GM19025 (cell line): ENCODE measurements around the gene ZNF280B.
"Not testable (repeated sequence)": the region's sequence is repeated elsewhere in the genome, so short reads cannot be mapped to it uniquely, and the experiment has no call there.

Source experiments
- ATAC-seq: cut with Tn5 transposase; IDR thresholded peaks from one replicate; pipeline ENCODE4 v1.9.1; 2021; ENCODE audit warnings: mild to moderate bottlenecking, low read depth, moderate library complexity; ENCODE audit not compliant: unreplicated experiment

ZNF280B gene

DNA sequence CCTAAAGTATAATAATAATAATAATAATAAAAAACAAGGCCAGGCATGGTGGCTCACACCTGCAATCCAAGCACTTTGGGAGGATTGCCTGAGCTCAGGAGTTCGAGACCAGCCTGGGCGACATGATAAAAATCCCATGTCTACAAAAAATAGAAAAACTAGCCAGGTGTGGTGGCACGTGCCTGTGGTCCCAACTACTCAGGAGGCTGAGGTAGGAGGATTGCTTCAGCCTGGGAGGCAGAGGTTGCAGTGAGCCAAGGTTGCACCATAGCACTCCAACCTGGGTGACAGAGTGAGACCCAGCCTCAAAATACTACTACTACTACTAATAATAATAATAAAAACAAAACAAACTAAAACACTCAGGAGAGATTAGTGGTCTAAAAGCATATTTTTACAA is 27.1 kb upstream of the ZNF280B start:
- ATAC-seq = no peak

- no peak for ATAC-seq
Observed at GRCh38 chr22:22534604-22535415, 26.3 kb upstream of the ZNF280B start.

DNA sequence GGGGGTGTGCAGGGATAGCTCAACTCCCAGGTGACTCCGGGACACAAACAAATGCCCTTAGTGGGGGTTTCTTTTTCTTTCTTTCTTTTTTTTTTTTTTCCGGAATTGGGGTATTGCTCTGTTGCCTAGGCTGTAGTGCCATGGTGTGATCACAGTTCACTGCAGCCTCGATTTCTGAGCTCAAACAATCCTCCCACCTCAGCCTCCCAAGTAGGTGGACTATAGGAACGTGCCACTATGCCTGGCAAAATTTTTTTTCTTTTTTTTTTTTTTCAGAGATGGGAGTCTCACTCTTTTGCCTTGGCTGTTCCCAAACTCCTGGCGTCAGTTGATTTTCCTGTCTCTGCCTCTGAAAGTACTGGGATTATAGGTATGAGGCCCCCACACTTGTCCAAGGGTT is 25.3 kb upstream of the ZNF280B start:
- ATAC-seq = no peak

- no peak for ATAC-seq
Observed at GRCh38 chr22:22533417-22533816, 24.9 kb upstream of the ZNF280B start.

DNA sequence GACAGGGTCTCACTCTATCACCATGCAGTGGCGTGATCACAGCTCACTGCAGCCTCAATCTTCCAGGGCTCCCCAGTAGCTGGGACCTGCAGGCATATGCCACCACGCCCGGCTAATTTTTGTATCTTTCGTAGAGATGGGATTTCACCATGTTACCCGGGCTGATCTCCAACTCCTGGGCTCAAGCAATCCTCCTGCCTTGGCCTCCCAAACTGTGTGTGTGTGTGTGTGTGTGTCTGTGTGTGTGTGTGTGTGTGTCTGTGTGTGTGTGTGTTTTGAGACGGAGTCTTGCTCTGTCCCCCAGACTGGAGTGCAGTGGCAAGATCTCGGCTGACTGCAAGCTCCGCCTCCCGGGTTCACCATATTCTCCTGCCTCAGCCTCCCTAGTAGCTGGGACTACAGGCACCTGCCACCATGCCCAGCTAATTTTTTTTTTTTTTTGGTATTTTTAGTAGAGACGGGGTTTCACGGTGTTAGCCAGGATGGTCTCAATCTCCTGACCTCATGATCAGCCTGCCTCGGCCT is 24.1 kb upstream of the ZNF280B start:
- not testable (repeated sequence) for ATAC-seq

DNA sequence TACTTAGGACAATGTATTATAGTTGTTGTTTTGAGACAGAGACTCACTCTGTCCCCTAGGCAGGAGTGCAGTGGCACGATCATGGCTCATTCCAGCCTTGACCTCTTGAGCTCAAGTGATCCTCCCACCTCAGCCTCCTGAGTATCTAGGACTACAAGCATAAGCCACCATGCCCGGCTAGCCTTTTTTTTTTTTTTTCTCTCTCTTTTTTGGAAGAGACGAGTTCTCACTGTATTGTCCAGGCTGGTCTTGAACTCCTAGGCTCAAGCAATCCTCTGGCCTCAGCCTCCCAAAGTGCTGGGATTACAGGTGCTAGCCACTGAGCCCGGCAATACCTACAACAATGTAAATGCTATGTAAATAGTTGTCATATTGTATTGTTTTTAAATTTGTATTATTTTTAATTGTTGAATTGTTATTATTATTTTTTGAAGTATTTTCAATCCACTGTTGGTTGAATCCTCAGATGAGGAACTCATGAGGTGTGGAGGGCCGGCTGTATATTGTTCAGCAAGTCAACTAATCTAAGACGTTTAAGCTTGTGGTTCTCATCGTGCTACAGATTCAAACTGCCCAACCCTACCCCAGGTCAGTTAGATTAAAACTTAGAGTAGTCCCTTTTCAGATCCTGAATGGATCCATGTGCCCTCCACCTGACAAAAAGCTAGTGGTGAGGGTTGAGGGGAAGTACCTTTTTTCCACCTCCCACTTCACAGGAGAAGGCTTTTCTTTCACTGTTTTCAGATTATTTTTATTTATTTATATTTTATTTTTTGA is 23.4 kb upstream of the ZNF280B start:
- no peak for ATAC-seq

- ATAC-seq = no peak
Observed at GRCh38 chr22:22528780-22529179, 20.2 kb upstream of the ZNF280B start.

DNA sequence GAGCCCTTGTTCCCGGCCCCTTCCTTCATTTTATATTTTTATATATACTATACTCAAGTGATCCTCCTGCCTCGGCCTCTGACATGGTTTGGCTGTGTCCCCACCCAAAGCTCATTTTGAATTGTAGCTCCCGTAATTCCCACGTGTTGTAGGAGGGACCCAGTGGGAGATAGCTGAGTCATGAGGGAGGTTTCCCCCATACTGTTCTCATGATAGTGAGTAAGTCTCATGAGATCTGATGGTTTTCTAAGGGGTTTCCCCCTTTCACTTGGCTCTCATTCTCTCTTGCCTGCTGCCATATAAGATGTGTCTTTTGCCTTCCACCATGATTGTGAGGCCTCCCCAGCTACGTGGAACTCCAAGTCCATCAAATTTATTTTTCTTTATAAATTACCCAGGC is 18.8 kb upstream of the ZNF280B start:
- ATAC-seq = no peak

- no peak for ATAC-seq
Observed at GRCh38 chr22:22526125-22526912, 17.8 kb upstream of the ZNF280B start.

DNA sequence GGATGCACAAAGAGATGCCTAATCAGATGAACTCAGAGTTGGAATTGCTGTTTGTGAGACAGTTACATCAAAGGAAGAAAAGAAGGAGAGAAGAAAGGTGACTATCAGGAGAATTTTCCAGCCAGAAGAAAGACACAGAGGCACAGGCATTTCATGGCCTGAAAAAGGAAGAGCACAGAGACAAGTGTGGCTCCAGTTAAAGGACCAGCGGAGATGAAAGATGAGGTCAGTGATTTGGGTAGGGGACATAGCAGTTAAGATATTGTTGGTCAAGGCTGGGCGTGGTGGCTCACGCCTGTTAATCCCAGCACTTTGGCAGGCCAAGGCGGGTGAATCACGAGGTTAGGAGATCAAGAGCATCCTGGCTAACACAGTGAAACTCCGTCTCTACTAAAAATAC is 15.0 kb upstream of the ZNF280B start:
- no peak for ATAC-seq

- no peak for ATAC-seq
Observed at GRCh38 chr22:22521631-22522030, 13.1 kb upstream of the ZNF280B start.

GRCh38 chr22:22520667-22521602 is 12.4 kb upstream of the ZNF280B start:
- ATAC-seq = no peak

GRCh38 chr22:22520020-22520656 is 11.6 kb upstream of the ZNF280B start, which contains the start of gene ZNF280A:
Gene ZNF280A (minus strand): TSS chr22:22520270. CDS start chr22:22515630, 4,640 bp downstream.
- no peak for ATAC-seq

- ATAC-seq = no peak
Observed at GRCh38 chr22:22519591-22519990, 11.0 kb upstream of the ZNF280B start.

DNA sequence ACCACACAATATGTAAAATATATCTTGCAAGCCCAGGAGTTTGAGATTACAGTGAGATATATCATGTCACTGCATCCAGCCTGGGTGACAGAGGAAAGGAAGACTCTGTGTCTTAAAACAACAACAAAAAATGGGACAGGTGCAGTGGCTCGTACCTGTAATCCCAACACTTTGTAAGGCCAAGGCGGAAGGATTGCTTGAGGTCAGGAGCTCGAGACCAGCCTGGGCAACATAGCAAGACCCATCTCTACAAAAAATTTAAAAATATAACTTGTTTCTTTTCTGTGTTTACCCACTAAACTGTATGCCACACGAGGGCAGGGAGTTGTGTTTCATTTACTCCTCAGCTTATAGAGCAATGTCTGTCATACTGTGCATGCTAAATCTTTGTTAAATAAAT is 8.4 kb upstream of the ZNF280B start:
- no peak for ATAC-seq

DNA sequence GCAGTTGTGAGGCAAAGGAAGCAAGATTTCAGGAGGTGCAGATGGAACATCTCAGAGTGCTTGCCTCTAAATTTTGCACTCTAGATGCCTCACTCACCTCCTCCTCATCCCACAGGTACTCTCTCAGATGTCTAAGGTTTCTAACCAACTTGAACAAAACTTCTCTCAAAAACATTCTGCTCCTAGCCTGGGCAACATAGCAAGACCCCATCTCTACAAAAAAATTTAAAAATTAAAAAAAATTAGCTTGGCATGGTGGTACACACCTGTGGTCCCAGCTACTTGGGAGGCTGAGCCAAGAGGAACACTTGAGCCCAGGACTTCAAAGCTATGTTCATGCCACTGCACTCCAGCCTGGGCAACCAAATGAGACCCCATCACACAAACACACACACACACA is 7.3 kb upstream of the ZNF280B start:
- ATAC-seq = no peak

GRCh38 chr22:22514431-22514830 is 5.9 kb upstream of the ZNF280B start:
- ATAC-seq = not testable (repeated sequence)

- ATAC-seq = no peak
Observed at GRCh38 chr22:22513619-22514018, 5.1 kb upstream of the ZNF280B start.

DNA sequence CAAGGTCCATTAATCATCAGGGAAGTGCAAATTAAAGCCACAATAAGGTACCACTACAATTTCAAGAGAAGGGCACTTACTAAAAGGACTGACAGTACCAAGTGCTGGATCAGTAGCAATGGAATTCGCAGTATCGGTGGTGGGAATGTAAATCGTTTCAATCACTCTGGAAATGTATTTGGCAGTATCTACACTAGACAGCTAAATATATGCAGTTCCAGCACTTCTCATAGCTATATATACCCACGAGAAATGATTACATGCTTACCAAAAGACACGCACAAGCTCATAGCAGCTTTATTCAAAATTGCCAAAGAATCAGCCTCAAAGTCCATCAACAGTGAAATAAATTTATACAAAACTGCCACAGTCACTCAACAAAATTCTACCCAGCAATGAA is 4.4 kb upstream of the ZNF280B start:
- no peak for ATAC-seq
